SK-N-MC (cell line): ENCODE results near the gene OPA3.

Experiments used
- DNase-seq: peaks from one replicate; pipeline ENCODE4 v3.0.0-alpha.2; 2011; ENCODE audit warnings: low read depth, low spot score
- H3K27ac ChIP-seq: fragments of 200-600 bp; sonication (generic); 2 replicates; pipeline ENCODE4 v1.5.1; 2016; ENCODE audit warnings: mixed run types
- H3K36me3 ChIP-seq: fragments of 200-600 bp; sonication (generic); 2 replicates; pipeline ENCODE4 v1.6.1; 2017; ENCODE audit warnings: antibody characterized with exemption, low read length, mixed read lengths; ENCODE audit not compliant: insufficient read depth
- H3K4me3 ChIP-seq: fragments of 200-600 bp; sonication (generic); 2 replicates; pipeline ENCODE4 v1.5.1; 2016
- H3K9ac ChIP-seq: fragments of 200-600 bp; sonication (generic); 2 replicates; pipeline ENCODE4 v1.8.0; 2017; ENCODE audit warnings: mixed run types, mixed read lengths; ENCODE audit not compliant: insufficient read length
- H3K9me3 ChIP-seq: fragments of 200-600 bp; sonication (generic); 2 replicates; pipeline ENCODE4 v1.6.1; 2017; ENCODE audit warnings: low read depth, mild to moderate bottlenecking, antibody characterized with exemption, low read length, moderate library complexity, mixed read lengths
- EZH2 ChIP-seq: fragments of 200-600 bp; sonication (generic); IDR thresholded peaks from one replicate; pipeline ENCODE4 v1.6.1; 2017; ENCODE audit warnings: antibody characterized with exemption
- FOXP2 ChIP-seq: optimal IDR thresholded peaks from 2 replicates; pipeline ENCODE3; 2011; ENCODE audit warnings: mild to moderate bottlenecking, moderate library complexity; ENCODE audit not compliant: insufficient read depth; ENCODE audit errors: extremely low read length, control extremely low read depth
- POLR2AphosphoS5 ChIP-seq: IDR thresholded peaks from 2 replicates; pipeline ENCODE4 v1.6.1; 2012; ENCODE audit warnings: mild to moderate bottlenecking, low read depth, low read length, borderline replicate concordance

Gene OPA3

DNA sequence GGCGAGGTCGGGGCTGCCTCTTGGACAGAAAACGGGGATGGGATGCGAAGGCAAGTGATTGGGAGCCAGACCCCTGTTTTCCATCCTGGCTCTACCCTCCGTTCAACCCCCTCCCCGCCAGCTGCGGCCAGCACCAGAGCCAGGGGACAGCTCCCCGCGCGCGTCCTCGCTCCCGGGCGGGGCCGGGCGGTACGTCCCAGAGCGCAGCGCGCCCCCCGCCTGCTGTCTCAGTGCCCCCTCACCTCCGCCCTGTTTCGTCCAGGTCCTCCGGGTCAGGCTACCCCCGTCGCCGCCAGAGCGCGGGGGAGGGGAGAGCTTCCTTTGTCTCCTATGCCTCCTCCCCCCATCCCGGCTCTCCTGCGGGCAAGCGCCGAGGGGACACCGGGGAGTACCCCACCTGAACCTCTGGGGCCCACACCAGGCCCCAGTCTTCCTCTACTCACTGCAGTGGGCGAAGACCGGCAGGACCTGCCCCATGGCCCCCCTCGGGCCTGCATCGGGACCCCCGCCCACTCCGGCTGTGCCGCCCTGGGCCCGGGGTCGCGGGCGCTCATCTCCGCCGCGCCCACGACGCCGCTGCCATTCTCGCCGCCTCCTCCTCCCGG is 88.2 kb downstream of the OPA3 start:
- no peak overlapping the region for H3K9ac ChIP-seq
- no peak overlapping the region for H3K27ac ChIP-seq
- no peak for DNase-seq
- H3K4me3 ChIP-seq: peak overlapping the region; percentile 81
- no peaks in the 10 kb centered on the region for H3K9me3 ChIP-seq
- no peaks in the 10 kb centered on the region for H3K36me3 ChIP-seq
- no peak for TF ChIP-seq POLR2AphosphoS5
- TF ChIP-seq EZH2: no peak

DNA sequence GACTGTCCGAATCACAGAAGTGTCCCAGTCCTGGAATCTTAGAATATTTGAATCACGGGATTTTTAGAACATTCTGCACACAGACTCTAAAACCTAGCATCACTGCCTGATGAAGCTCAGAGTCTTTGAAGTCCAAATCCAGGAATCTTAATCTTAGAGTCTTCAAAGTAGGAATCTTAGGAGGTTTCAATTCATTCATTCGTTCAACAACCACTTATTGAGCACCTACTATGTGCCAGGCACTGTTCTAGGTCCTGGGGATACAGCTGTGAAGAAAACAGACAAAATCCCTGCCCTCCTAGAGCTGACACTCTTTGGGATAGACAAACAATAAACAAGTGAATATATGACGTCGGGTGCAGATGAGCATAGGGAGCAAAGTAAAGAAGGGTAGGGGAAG is 89.4 kb downstream of the OPA3 start:
- H3K36me3 ChIP-seq: no peaks in the 10 kb centered on the region
- no peak for DNase-seq
- no peaks in the 10 kb centered on the region for H3K9me3 ChIP-seq
- no peak overlapping the region for H3K27ac ChIP-seq
- H3K9ac ChIP-seq: no peak overlapping the region
- no peak overlapping the region for H3K4me3 ChIP-seq
- TF ChIP-seq POLR2AphosphoS5 (no peak), FOXP2 (no peak), EZH2 (no peak)

DNA sequence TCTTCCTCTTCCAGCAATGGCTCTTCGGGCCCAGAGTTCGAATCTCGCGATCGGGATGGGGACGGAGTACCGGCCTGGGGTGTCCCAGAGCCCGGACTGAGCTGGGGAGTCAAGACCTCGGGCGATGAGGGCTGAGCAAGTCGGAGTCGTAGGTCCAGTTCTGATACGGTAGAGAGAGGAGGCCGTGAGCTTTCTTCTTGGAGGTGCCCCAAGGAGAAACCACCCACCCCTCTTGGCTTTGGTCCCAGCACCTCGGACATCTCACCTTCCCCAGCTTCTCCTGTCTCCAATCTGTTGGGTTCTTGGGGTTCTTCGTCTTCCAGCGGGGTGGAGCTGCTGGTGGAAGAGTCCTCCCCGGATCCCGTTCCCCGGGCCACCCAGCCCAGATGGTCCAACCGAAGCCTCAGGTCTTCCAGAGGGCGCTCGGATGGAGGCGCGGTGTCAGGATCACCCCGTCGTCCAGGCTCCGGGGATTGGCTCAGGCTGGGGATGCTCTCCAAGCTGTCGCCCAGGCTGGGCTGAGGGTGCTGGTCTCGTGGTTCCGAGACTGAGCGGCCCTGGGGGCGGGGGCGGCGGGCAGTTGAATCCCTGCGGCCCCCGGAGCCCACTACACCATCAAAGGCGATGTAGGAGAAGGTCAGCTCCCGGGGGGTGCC is 90.2 kb downstream of the OPA3 start:
- Histone ChIP-seq H3K9me3 (no peaks in the 10 kb centered on the region), H3K27ac (no peak overlapping the region), H3K9ac (no peak overlapping the region), H3K4me3 (no peak overlapping the region), H3K36me3 (no peaks in the 10 kb centered on the region)
- TF ChIP-seq EZH2: no peak
- TF ChIP-seq POLR2AphosphoS5: no peak
- no peak for TF ChIP-seq FOXP2
- DNase-seq: no peak

DNA sequence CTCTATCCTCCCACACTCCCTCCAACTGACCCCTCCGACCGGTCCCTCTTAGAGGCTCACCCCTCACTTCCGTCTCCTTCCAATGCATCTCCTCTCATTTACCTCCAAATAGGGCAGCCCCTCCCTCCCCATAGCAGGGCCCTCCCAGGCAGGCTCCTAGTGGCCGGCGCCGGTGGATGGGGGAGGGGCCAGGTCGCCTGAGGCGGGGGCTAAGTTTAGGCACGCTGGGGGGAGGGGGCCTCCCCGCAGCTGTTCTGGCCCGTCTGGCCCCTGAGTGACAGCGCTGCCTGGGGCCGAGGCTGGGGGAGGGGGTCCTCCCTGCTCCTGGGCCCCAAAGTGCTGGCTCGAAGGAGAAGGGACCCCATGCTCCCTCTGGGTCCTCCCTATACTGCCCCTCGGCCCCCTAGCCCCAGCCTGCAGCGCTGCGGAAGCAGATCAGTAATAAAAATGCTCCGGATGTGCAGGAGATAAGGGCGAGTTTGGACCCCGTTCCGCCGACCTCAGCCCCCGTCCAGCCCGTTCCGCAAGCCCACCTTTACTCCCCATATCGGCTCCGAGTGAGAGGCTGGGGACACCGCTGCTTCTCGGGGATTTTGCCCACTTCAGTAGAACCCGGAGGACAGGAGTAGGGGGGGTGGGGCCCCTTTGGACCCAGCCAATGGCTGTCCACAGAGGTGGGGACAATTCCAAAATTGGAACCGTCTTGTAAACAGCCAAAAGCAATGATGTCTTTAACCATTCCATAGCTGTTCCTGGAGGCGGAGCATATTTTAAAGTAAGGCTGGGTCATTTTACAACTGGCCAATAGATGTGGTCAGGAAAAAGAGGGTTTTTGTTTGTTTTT is 91.8 kb downstream of the OPA3 start:
- Histone ChIP-seq H3K36me3 (no peaks in the 10 kb centered on the region), H3K27ac (no peak overlapping the region), H3K9me3 (no peaks in the 10 kb centered on the region), H3K4me3 (peak overlapping the region; percentile 66), H3K9ac (no peak overlapping the region)
- no peak for DNase-seq
- no peak for TF ChIP-seq FOXP2
- TF ChIP-seq POLR2AphosphoS5: no peak
- TF ChIP-seq EZH2: no peak

DNA sequence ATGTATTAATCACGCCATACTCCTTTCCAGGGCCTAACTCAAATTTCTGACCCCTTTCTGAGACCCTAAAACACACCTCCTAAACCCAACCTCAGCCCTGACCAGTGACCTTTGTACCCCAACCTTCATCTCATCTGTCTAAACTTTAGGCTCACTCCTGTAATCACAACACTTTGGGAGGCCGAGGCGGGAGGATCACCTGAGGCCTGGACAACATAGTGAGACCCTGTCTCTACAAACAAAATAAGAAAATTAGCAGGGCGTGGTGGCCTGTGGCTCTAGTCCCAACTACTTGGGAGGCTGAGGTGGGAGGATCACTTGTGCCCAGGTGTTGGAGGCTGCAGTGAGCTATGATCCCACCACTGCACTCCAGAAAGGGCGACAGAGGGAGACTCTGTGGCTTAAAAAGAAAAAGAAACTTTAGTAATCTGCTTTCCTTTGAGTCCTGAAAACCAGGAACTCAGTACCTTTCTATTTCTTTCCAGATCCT is 92.4 kb downstream of the OPA3 start:
- Histone ChIP-seq H3K9ac (no peak overlapping the region), H3K9me3 (no peaks in the 10 kb centered on the region), H3K36me3 (no peaks in the 10 kb centered on the region), H3K4me3 (no peak overlapping the region; the same call in 1 of the 2 replicates), H3K27ac (no peak overlapping the region)
- no peak for TF ChIP-seq FOXP2
- TF ChIP-seq EZH2: no peak
- no peak for TF ChIP-seq POLR2AphosphoS5
- no peak for DNase-seq

DNA sequence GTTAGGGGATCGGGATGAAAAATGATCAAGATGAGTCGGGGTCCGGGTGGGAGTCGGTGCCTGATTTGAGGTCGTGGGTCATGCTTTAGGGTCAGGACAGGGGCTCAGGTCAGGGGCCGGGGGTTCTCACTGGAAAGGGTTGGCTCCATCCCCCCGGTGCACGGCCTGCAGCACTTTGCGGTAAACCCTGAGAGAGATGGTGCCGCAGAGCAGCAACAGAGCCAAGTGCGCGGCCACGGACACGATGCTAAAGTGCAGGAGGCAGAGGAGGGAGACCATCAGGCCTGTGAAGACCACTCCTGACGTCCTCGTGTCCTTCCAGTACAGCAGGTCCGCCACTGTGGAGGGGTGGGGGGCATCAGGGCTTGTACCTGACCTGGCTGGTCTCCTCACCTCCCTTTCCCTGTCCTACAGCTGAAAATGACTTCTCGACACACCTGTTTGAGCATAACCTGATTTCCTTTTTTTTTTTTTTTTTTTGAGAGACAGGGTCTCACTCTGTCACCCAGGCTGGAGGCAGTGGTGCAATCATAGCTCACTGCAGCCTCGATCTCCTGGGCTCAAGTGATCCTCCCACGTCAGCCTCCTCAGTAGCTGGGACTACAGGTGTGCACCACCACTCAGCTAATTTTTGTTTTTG is 95.3 kb downstream of the OPA3 start:
- H3K27ac ChIP-seq: no peak overlapping the region
- TF ChIP-seq FOXP2: no peak
- H3K4me3 ChIP-seq: no peak overlapping the region
- no peak overlapping the region for H3K9ac ChIP-seq
- no peak for DNase-seq
- no peaks in the 10 kb centered on the region for H3K9me3 ChIP-seq
- no peaks in the 10 kb centered on the region for H3K36me3 ChIP-seq

DNA sequence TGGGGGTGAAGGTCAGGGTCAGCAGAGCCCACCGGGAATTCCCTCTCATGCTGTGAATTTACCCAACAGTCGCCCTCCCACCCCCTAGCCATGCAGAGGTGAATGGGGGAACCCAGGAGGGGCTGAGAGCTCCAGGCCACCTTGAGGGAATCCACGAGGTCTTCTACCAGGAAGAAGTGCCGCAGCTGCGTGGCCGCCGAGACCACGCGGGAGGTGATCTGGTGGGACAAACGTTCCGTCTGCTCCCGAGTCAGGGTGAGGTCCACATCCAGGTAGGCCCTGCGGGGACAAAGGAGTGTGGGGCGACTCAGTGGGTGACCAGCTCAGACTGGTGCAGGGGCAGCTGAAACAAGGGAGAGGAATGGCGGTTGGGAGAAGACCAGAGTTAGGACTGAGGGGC is 95.9 kb downstream of the OPA3 start:
- Histone ChIP-seq H3K36me3 (no peaks in the 10 kb centered on the region), H3K4me3 (no peak overlapping the region), H3K9ac (no peak overlapping the region), H3K9me3 (no peaks in the 10 kb centered on the region), H3K27ac (no peak overlapping the region)
- TF ChIP-seq EZH2 (no peak), POLR2AphosphoS5 (no peak), FOXP2 (no peak)
- no peak for DNase-seq
